K562 (cell line): ENCODE data around the gene HDAC3. TPM values are rescaled to one million over a fixed set of nuclear protein-coding genes. Genes with fewer than 3 reads are reported as not detected.
A peak's percentile ranks its signal among the peaks of the same experiment; 100 is the strongest.

Experiments
- polyA plus RNA-seq, 8 experiments: library from polyadenylated mRNA; depleted of rRNA in 4 of 8; stranded (reverse) in 5 of 8; unstranded in 3 of 8; fragments of >200 nt; fragmentation: Nextera tagmentation in 2 of 8; fragmentation: Illumina TruSeq in 1 of 8; extraction: Ambion mirVana in 2 of 8; extraction: Trizol in 1 of 8; gene quantifications; 2 replicates each; pipeline versions ENCODE4 v1.2.1 to v1.2.3, GENCODE V29; 2011 to 2014; ENCODE audit warnings: inconsistent platforms in 1 of 8, missing spikeins in 1 of 8
- total RNA-seq, 7 experiments: library from RNA; depleted of rRNA in 6 of 7; stranded (reverse); fragments of >200 nt in 6 of 7; fragmentation: Illumina TruSeq in 2 of 7; extraction: Trizol in 2 of 7; gene quantifications; 2 replicates each; pipeline versions ENCODE4 v1.2.1 to v1.2.3, GENCODE V29; 2011 to 2021; ENCODE audit warnings: low replicate concordance in 1 of 7
- TF ChIP-seq, protein P1 (sequence below): fragments of 450-650 bp; IDR thresholded peaks from 2 replicates; pipeline ENCODE4 v1.6.1; 2016; ENCODE audit warnings: mild to moderate bottlenecking, moderate library complexity

Gene HDAC3
- total and polyA plus RNA-seq, 9 of the 15 experiments (the other 6 are each of a cell fraction or from before 2014, with no cell fraction given): 89.7 to 191 (median 119) TPM

DNA sequence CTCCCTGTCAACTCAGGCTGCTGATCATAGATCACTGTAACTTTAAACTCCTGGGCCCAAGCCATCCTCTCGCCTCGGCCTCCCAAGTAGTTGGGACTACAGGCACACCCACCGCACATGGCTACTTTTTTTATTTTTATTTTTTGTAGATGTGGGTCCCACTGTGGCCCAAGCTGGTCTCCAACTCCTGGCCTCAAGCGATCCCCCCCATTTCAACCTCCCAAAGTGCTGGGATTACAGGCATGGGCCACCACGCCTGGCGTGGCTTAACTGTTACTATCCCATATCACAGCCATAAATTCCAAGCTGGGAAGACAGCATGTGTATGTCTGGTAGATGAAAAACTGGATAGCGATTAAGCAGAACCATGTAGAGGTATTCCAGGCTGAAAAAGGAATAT lies 1.0 kb downstream of the HDAC3 start (continued):
- TF ChIP-seq, protein P1, sequence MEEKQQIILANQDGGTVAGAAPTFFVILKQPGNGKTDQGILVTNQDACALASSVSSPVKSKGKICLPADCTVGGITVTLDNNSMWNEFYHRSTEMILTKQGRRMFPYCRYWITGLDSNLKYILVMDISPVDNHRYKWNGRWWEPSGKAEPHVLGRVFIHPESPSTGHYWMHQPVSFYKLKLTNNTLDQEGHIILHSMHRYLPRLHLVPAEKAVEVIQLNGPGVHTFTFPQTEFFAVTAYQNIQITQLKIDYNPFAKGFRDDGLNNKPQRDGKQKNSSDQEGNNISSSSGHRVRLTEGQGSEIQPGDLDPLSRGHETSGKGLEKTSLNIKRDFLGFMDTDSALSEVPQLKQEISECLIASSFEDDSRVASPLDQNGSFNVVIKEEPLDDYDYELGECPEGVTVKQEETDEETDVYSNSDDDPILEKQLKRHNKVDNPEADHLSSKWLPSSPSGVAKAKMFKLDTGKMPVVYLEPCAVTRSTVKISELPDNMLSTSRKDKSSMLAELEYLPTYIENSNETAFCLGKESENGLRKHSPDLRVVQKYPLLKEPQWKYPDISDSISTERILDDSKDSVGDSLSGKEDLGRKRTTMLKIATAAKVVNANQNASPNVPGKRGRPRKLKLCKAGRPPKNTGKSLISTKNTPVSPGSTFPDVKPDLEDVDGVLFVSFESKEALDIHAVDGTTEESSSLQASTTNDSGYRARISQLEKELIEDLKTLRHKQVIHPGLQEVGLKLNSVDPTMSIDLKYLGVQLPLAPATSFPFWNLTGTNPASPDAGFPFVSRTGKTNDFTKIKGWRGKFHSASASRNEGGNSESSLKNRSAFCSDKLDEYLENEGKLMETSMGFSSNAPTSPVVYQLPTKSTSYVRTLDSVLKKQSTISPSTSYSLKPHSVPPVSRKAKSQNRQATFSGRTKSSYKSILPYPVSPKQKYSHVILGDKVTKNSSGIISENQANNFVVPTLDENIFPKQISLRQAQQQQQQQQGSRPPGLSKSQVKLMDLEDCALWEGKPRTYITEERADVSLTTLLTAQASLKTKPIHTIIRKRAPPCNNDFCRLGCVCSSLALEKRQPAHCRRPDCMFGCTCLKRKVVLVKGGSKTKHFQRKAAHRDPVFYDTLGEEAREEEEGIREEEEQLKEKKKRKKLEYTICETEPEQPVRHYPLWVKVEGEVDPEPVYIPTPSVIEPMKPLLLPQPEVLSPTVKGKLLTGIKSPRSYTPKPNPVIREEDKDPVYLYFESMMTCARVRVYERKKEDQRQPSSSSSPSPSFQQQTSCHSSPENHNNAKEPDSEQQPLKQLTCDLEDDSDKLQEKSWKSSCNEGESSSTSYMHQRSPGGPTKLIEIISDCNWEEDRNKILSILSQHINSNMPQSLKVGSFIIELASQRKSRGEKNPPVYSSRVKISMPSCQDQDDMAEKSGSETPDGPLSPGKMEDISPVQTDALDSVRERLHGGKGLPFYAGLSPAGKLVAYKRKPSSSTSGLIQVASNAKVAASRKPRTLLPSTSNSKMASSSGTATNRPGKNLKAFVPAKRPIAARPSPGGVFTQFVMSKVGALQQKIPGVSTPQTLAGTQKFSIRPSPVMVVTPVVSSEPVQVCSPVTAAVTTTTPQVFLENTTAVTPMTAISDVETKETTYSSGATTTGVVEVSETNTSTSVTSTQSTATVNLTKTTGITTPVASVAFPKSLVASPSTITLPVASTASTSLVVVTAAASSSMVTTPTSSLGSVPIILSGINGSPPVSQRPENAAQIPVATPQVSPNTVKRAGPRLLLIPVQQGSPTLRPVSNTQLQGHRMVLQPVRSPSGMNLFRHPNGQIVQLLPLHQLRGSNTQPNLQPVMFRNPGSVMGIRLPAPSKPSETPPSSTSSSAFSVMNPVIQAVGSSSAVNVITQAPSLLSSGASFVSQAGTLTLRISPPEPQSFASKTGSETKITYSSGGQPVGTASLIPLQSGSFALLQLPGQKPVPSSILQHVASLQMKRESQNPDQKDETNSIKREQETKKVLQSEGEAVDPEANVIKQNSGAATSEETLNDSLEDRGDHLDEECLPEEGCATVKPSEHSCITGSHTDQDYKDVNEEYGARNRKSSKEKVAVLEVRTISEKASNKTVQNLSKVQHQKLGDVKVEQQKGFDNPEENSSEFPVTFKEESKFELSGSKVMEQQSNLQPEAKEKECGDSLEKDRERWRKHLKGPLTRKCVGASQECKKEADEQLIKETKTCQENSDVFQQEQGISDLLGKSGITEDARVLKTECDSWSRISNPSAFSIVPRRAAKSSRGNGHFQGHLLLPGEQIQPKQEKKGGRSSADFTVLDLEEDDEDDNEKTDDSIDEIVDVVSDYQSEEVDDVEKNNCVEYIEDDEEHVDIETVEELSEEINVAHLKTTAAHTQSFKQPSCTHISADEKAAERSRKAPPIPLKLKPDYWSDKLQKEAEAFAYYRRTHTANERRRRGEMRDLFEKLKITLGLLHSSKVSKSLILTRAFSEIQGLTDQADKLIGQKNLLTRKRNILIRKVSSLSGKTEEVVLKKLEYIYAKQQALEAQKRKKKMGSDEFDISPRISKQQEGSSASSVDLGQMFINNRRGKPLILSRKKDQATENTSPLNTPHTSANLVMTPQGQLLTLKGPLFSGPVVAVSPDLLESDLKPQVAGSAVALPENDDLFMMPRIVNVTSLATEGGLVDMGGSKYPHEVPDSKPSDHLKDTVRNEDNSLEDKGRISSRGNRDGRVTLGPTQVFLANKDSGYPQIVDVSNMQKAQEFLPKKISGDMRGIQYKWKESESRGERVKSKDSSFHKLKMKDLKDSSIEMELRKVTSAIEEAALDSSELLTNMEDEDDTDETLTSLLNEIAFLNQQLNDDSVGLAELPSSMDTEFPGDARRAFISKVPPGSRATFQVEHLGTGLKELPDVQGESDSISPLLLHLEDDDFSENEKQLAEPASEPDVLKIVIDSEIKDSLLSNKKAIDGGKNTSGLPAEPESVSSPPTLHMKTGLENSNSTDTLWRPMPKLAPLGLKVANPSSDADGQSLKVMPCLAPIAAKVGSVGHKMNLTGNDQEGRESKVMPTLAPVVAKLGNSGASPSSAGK: 0 out of 2 replicates have a peak, but pooled peaks have one; percentile 29
